Body of pancreas (tissue), 4 donors: ENCODE results near the gene POC1A. TPM values are rescaled to one million over a fixed set of nuclear protein-coding genes. Genes with fewer than 3 reads are reported as not detected.

Experiments used
- ATAC-seq: fragments of 150-250 bp; one replicate; pipeline ENCODE4 v1.9.1; 2016
- DNase-seq, 4 donors: peaks; one replicate each; pipeline ENCODE4 v3.0.0-alpha.2; 2019
- H3K27ac ChIP-seq, 4 donors: fragments of 200-600 bp; sonication (generic); 1 replicate in 3 of 4; 2 replicates in 1 of 4; pipeline versions ENCODE4 v1.5.1 to v1.6.1; 2016 to 2019; ENCODE audit warnings: mild to moderate bottlenecking in 1 of 4, mixed read lengths in 1 of 4, moderate library complexity in 1 of 4
- H3K27me3 ChIP-seq, 2 donors: fragments of 200-600 bp; sonication (generic); one replicate each; pipeline ENCODE4 v1.6.0; 2016; ENCODE audit warnings: mild to moderate bottlenecking in 1 of 2
- H3K36me3 ChIP-seq, 2 donors: fragments of 200-600 bp; sonication (generic); replicated peaks in 1 of 2; 2 replicates each; pipeline ENCODE4 v1.5.1; 2016; ENCODE audit warnings: low read depth in 2 of 2; ENCODE audit not compliant: insufficient read depth in 1 of 2
- H3K4me1 ChIP-seq: fragments of 200-600 bp; sonication (generic); one replicate; pipeline ENCODE4 v1.6.0; 2016
- H3K4me3 ChIP-seq, 2 donors: fragments of 200-600 bp; sonication (generic); 1 replicate in 1 of 2; 2 replicates in 1 of 2; pipeline ENCODE4 v1.5.1; 2016 to 2019
- H3K9me3 ChIP-seq, 3 donors: fragments of 200-600 bp; sonication (generic); 1 replicate in 2 of 3; 2 replicates in 1 of 3; pipeline ENCODE4 v1.5.1; 2016
- CTCF ChIP-seq, 7 experiments: fragments of 450-650 bp in 4 of 7; fragments of 200-600 bp in 3 of 7; sonication (generic) in 3 of 7; IDR thresholded peaks; one replicate each; pipeline ENCODE4 v1.5.1; 2016 to 2019; ENCODE audit warnings: antibody characterized with exemption in 7 of 7
- POLR2A ChIP-seq, 3 donors: fragments of 450-650 bp; IDR thresholded peaks; one replicate each; pipeline ENCODE4 v1.6.1; 2016; ENCODE audit warnings: antibody characterized with exemption in 3 of 3, mild to moderate bottlenecking in 2 of 3
- WGBS, 2 donors: methylation state at CpG; one replicate each; pipeline ENCODE4 v1.1.5; 2017; 5-methylcytosine and 5-hydroxymethylcytosine counted together
- intact Hi-C: fragments of 100-400 bp; cut with DNase I; formaldehyde crosslinking; loops from one replicate; pipeline ENCODE4 v1.15.1; 2023
- total RNA-seq, 2 donors: library from RNA; depleted of rRNA; stranded (reverse); fragments of >200 nt; gene quantifications; one replicate each; pipeline ENCODE4 v1.1.0, GENCODE V29; 2016

The POC1A gene
- total RNA-seq, 2 donors from 2014 or later, result 0.26 to 3.3 TPM

GRCh38 chr3:52050571-52050970, 103.7 kb downstream of the POC1A start:
- no peak for DNase-seq
- 94% methylated on average over 15 to 21 of the region's 21 CpGs for WGBS, 2 donors
- no peak for ATAC-seq
- peaks cover 0 to 6% of the 10 kb centered on the region in 2 donors for H3K36me3 ChIP-seq
- no peaks in the 10 kb centered on the region for H3K27me3 ChIP-seq
- intact Hi-C loops, result no loop called here
- no peak overlapping the region for H3K27ac ChIP-seq
- no peaks in the 10 kb centered on the region for H3K9me3 ChIP-seq
- no peak overlapping the region for H3K4me3 ChIP-seq
- TF ChIP-seq POLR2A (IDR thresholded peaks at IDR 0.05) (no peak), CTCF (IDR thresholded peaks at IDR 0.05) (no peak)
- H3K4me1 ChIP-seq, result peaks cover 45% of the 10 kb centered on the region

GRCh38 chr3:52049503-52049902, 104.7 kb downstream of the POC1A start:
- no peak for TF ChIP-seq CTCF (IDR thresholded peaks at IDR 0.05)
- no peak for TF ChIP-seq POLR2A (IDR thresholded peaks at IDR 0.05)
- Histone ChIP-seq H3K36me3 (peaks cover 0 to 6% of the 10 kb centered on the region in 2 donors), H3K27ac (no peak overlapping the region), H3K4me3 (no peak overlapping the region), H3K27me3 (no peaks in the 10 kb centered on the region), H3K4me1 (peaks cover 36% of the 10 kb centered on the region), H3K9me3 (no peaks in the 10 kb centered on the region)
- WGBS, 2 donors, result 79 to 83% methylated on average over 2 of the region's 2 CpGs
- DNase-seq, result no peak
- intact Hi-C loops, result no loop called here
- no peak for ATAC-seq

GRCh38 chr3:52047295-52047960, 106.8 kb downstream of the POC1A start:
- ATAC-seq (no peak), DNase-seq (no peak)
- no peak for TF ChIP-seq POLR2A (IDR thresholded peaks at IDR 0.05)
- TF ChIP-seq CTCF (IDR thresholded peaks at IDR 0.05), result no peak
- peaks cover 0 to 6% of the 10 kb centered on the region in 2 donors for H3K36me3 ChIP-seq
- no peak overlapping the region for H3K27ac ChIP-seq
- intact Hi-C loops, result no loop called here
- 74% methylated on average over 20 of the region's 20 CpGs; no CpG with 5 or more reads in 1 of the 2 donors for WGBS, 2 donors
- H3K4me1 ChIP-seq, result peaks cover 15% of the 10 kb centered on the region
- H3K4me3 ChIP-seq, result no peak overlapping the region
- H3K27me3 ChIP-seq, result no peaks in the 10 kb centered on the region
- no peaks in the 10 kb centered on the region for H3K9me3 ChIP-seq

- intact Hi-C loops, result no loop called here
- Histone ChIP-seq H3K36me3 (peaks cover 0 to 6% of the 10 kb centered on the region in 2 donors), H3K4me1 (peaks cover 9% of the 10 kb centered on the region), H3K4me3 (no peak overlapping the region), H3K27ac (no peak overlapping the region), H3K27me3 (no peaks in the 10 kb centered on the region), H3K9me3 (no peaks in the 10 kb centered on the region)
- TF ChIP-seq POLR2A (IDR thresholded peaks at IDR 0.05) (no peak), CTCF (IDR thresholded peaks at IDR 0.05) (no peak)
- 68 to 85% methylated on average over 7 of the region's 7 CpGs for WGBS, 2 donors
- peak; percentile 16 for ATAC-seq
- DNase-seq, result no peak
These were observed 107.4 kb downstream of the POC1A start for GRCh38 chr3:52046902-52047239.
